GM19468 (cell line): ENCODE data around the gene TEP1.
A peak's percentile ranks its signal among the peaks of the same experiment; 100 is the strongest.

Experiments
- ATAC-seq: cut with Tn5 transposase; IDR thresholded peaks from one replicate; pipeline ENCODE4 v1.9.1; 2021; ENCODE audit warnings: mild to moderate bottlenecking, moderate library complexity, moderate number of reproducible peaks; ENCODE audit not compliant: unreplicated experiment; ENCODE audit errors: extremely low read depth

TEP1 gene

GRCh38 chr14:20434701-20435581 is 21.6 kb upstream of the TEP1 start:
- no peak for ATAC-seq

GRCh38 chr14:20429801-20430669 is 16.7 kb upstream of the TEP1 start:
- no peak for ATAC-seq

DNA sequence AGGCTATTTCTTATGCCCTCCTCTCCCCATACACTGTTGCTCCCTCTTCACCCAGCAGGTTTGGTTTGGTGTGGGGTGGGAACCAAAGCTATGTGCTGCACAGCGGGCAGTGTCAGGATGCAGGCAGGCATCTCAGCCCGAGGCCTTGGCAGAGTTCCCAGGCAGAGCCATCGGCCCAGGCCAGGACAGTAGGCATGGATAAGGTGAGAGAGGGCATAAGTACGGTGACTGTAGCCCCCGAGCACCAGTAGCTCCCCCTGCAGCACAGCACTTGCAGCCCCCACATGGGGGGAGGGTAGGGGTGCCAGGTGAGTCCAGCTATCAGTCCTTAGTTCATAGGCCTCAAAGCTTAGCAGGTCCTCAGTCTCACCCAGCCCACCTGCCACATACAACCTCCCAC is 15.5 kb upstream of the TEP1 start:
- ATAC-seq = no peak

GRCh38 chr14:20428010-20428365 is 14.7 kb upstream of the TEP1 start:
- ATAC-seq = no peak

- ATAC-seq = no peak
These were observed 14.1 kb upstream of the TEP1 start for GRCh38 chr14:20427231-20428009.

- no peak for ATAC-seq
These were observed 11.6 kb upstream of the TEP1 start for GRCh38 chr14:20424851-20425250.

DNA sequence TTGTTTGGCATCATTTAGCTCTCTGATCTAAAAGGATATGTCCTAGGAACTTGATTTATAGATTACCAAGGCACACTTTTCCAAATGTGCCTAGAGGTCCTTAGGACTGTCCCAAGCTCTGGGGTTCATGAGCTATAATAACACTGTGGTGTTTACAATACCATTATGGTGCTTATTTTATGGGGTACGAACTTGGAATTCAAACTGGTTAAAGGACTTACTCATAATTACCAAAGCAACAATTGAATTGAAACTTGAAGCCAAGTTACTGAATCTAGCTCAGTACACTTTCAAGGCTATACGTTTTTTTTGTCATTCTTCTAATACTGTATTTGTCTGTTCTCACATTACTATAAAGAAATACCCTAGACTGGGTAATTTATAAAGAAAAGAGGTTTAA is 9.6 kb upstream of the TEP1 start:
- no peak for ATAC-seq

DNA sequence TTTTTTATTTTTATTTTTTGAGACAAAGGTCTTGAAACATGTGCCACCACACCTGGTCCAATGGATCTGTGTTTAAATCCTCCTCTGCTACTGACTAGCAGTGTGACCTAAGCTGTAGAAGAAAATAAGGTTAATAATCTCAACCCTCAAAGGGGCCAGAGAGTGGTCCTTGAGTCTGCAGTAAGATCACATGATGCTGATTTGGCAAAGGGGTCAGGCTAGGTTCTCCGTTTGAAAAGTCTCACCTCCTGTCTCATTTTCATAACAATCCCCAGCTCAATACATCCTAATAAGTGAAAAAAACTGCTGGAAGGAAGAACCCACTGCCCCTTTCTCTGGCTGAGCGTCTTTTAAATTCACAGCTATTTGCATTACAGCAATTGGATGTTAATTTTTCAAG is 8.0 kb upstream of the TEP1 start:
- ATAC-seq = no peak

- no peak for ATAC-seq
These were observed 6.1 kb upstream of the TEP1 start for GRCh38 chr14:20419419-20419818.

DNA sequence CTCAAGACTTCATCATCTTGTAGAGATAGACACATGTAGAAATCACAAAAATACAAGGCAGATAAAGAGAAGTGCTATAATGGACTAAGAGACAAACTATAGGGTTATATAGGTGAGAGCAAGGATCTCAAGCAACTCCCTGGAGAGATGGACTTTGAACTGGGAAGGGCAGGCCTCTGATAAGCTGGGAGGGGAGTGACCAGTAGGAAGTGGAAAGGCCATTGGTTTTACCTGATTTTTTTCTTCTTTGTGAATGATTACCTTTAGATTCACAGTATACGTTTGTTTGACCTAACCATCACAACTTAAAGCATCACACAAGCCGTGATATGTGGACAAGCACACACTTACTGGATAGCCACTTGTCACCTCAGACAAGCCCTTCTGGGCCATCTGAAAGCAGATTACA is 5.2 kb upstream of the TEP1 start:
- ATAC-seq = no peak

DNA sequence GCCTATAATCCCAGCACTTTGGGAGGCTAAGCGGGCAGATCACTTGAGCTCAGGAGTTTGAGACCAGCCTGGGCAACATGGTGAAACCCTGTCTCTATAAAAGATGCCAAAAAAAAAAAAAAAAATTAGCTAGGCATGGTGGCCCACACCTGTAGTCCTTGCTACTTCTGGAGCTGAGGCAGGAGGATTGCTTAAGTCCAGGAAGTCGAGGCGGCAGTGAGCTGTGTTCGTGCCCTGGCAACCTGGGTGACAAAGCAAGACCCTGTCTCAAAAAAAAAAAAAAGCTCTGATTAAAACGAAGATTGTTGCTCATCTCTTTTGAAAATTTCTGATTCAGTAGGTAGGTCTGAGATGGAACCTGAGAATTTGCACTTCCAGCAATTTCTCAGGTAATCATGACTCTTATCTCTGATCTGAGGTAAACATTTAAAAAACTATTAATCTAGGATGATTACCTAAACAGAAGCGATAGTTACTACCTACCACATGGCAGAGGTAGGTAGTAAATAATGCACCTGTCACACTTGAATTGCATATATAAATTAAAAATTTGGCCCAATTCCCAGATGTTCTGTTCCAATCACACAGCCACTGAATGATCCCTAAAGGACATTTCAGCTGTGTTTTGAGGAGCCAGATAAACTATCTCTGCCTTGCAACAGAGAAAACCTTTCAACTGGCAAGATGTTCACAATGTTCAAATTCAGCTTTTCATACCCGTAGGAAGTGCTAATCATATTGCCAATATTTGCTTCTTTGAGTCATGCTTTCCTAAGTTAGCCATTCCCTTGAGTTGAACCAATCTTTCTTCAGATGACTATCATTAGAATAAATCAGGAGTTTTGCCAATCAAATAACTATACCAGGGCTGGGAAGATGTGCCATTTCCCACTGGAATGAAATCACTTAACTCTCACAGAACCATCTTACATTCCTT is 4.2 kb upstream of the TEP1 start:
- ATAC-seq = no peak

GRCh38 chr14:20416223-20416622 is 2.9 kb upstream of the TEP1 start:
- ATAC-seq = no peak

GRCh38 chr14:20415782-20416206 is 2.5 kb upstream of the TEP1 start:
- ATAC-seq = no peak

DNA sequence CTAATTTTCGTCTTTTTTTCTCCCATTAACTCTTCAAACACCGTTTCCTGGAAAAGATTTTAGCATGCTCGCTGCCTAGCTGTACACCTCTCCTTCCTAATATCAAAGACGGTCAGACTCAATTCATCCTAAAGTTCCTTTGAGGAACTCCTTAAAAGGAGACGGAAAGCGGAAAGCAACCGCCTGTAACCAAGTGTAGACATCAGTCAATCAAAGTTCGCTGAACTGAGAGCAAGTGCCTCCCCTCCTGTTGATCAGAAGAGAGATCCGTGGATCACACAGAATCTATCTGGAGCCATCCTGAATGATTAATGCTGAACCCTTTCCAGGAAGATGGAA is 412 bp upstream of the TEP1 start:
- ATAC-seq = no peak

DNA sequence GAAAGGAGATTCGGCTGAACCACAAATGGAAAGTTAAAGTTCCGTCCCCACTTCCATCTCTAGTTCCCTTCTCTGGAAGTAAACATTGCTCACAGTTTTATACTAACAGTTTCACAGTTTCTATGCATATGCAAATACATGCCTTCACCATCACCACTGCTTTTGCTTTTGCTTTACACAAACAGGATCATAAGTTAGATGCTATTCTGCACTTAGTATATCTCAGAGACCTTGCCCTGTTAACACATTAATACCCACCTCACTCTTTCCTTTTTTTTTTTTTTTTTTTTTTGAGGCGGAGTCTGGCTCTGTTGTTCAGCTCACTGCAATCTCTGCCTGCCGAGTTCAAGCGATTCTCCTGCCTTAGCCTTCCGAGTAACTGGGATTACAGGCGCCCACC is 890 bp downstream of the TEP1 start:
- peak; percentile 43 for ATAC-seq

GRCh38 chr14:20409226-20409625 is 4.1 kb downstream of the TEP1 start:
- no peak for ATAC-seq

- ATAC-seq = no peak
These were observed 9.8 kb downstream of the TEP1 start for GRCh38 chr14:20403521-20403920.

DNA sequence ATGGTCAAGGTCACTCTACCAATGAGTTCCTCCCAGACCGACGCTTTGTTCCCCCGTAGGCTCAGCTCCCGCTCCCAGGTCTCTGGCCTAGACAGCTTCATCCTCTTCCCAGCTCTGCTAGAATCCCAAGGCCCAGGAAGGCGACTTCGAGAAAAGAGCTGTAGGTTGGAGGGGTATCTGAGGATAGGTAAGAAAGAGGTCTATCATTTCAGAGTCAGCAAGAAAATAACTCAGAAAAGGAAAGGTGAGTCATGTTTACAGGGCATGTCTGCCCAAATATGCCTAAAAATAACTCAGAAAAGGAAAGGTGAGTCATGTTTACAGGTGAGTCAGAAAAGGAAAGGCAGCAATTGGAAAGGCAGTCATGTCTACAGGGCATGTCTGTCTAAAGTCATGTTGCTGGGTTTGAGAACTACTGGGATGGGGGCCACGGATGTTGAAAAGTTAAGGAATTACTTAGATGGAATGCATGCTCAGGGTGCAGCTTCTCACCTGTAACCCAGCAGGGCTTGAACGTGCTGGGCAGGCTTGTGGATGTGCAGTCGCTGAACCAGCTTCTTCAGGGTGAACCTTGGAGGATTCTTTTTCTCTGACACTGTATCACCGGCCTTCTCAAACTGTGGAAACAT is 12.2 kb downstream of the TEP1 start:
- no peak for ATAC-seq

DNA sequence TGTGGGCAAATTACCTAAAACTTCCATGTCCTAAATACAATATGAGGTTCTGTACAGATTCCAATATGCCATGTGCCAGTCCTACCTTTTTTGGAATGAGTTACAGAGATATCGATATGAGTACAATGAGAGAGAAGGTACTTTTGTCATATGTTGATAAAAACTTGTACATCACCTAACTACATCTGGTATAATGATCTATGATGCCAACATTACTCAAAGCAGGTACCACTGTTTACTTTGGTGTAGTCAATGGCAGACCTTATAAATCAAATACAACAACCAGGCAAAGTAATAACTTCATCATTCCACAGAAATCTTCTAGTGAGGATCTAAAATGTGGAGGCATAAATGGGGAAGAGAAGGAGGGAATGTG is 12.7 kb downstream of the TEP1 start:
- no peak for ATAC-seq
